HG02973 (cell line): ENCODE results near the gene SIRPD.
A peak's percentile ranks its signal among the peaks of the same experiment; 100 is the strongest.

Source experiments
- ATAC-seq: cut with Tn5 transposase; IDR thresholded peaks from one replicate; pipeline ENCODE4 v1.9.1; 2021; ENCODE audit warnings: moderate library complexity; ENCODE audit not compliant: unreplicated experiment

The SIRPD gene

DNA sequence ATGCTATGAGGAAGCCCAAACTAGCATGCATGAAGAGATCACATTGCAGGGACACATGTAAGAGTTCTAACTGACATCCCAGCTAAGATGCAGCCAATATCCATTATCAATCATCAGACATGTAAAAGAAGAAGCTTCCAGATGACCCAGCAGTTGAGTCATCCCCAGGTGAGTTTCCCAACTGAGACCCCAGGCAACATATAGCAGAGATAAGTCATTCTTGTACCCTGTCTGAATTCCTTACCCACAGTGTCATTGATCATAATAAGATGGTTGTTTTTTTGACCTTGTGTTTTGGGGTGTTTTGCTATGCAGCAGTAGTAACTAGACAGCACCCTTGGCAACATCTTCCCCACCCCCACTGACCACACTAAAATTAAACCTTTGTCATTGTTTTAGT, 18.9 kb downstream of the SIRPD start:
- ATAC-seq, result no peak

DNA sequence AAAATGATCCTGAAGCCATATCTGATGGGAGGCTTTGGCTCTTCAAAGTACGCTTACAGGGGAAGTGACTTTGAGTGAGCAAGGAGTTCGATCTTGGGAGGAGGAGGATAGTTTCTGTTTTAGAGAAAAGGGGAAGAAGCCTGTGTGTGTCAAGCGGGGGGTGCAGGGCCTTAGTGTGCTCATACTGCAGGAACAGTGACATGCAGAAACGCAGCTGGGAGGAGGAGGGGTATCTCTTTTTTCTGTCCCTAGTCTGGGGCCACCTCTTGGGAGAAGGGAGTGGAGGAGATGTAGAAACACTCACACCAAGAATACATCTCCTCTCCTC, 19.8 kb downstream of the SIRPD start:
- no peak for ATAC-seq

DNA sequence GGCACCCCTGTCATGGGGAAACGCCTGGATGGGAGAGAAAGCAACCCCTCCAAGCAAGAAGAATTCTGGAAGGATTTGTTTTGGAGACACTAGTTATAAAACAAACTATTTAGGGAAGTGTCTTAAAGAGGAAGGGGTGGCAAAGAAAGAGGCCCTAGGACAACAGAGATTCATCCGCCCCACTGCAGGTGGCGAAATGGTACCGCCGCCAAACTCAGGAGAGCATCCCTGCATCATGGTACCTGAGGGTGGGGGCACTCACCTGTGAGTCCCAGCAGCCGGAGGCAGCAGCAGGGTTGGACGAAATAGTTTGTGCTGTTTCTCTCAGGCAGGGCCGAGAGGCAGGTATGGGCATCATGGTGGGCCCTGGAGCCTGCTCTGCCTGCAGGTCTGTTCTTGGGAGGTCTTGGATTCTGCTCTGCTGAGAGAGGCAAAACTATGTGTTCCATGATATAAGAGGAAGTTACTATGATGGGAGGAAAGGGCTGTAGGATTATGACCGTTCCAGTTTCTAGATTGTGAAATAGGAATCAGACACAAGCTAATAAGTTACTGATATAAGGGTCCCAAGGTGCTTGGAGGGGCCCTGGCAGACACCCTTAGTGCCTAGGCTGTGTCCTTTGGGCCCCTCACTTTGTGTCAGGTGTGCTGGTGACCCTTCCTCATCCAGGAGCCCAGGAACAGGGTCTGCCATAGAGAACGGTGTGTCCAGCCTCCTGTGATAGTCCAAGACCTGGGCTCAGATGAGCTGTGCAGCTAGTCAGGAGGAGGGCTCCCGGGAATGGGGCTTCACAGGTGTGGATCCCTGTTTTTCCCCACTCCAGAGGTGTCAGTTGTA, 20.4 kb downstream of the SIRPD start:
- ATAC-seq, result no peak

DNA sequence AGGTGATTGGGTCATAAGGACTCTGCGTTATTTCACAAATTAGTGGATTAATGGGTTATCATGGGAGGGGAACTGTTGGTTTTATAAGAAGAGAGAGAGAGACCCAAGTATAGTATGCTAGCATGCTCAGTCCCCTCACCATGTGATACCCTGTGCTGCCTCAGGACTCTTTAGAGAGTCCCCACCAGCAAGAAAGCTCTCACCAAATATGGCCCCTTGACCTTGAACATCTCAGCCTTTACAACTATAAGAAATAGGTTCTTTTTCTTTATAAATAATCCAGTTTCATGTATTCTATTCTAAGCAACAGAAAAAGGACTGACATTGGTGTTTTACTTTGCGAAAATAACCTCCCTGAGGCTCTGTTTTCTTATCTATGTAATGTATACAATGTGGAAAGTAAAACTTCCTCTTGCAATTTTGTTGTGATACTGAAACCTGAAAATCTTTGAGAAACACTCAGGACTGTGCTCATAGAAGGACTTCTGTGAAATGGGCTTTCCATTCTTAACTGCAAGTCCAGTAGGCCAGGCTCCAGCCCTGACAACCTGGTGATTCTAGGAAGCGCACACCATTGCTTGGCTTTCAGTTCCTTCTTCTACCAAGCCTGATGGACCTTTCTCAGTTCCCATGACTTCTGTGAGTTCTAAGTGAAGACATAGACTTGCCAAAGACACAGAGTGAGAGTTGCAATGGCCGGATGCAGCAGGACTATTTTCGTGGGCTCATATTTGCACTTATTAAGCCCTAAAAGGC, 21.9 kb downstream of the SIRPD start:
- ATAC-seq, result peak; percentile 92

DNA sequence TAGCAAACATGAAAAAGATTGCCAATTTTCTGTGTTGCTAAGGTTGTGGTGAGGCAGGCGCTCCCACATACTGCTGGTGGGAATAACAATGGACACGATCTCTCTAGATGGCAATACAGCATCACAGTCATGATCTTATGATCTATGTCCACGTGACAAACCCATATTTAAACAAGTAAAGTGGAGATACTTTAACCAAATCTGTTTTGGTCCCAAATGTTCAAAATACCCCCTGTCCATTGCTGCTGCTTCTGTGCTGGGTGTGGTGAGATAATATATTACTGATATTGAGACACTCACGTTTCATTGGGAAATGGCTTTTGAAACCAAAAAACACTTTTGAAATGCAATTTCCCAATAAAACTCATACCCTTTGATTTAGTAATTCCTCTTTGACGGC, 23.0 kb downstream of the SIRPD start:
- no peak for ATAC-seq

DNA sequence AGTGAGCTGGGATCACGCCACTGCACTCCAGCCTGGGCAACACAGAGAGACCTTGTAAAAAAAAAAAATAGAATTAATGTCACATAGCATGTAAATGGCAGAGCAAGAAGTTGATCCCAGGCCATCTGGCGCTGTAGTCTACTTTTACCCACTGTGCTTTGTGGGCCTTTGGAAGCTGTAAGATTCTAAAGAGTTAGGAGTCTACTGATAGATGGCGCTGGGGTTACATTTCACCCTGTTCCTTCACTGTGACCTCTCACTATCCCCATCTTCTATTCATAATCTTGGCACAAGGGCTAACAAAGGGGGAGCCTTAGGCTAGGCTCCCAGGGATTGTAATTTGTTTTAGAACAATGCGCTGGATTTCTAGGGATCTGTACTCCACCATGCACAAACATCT, 24.4 kb downstream of the SIRPD start:
- no peak for ATAC-seq

DNA sequence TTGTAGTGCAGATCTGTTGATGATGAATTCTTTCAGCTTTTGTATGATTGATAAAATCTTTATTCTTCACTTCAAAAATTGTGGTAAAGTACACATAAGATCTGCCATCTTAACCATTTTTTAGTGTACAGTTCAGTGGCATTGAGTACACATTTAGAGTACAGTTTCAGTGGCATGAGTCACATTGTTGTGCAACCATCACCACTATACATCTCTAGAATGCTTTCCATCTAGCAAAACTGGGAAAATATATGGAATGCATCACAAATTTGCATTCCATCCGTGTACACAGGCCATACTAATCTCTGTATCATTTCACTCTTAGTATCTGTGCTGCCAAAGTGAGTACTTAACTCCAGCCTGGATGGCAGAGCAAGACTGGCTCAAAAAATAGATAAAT, 28.7 kb downstream of the SIRPD start:
- ATAC-seq, result no peak

DNA sequence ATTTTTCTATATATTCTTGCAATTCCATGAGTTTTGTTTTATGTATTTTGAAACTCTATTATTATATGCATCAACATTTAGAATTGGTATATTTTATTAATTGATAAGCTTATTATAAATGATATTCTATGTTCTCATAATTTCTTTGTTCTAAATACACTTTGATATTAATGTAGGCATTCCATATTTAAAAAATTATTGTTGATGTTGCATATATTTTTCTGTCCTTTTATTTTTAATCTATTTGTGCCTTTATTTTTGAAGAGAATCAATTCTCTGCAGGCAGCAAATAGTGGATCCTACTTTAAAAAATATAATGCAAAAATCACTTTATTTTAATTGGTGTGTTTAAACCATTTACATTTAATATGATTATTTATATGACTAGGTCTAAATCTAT, 29.6 kb downstream of the SIRPD start:
- ATAC-seq, result no peak

DNA sequence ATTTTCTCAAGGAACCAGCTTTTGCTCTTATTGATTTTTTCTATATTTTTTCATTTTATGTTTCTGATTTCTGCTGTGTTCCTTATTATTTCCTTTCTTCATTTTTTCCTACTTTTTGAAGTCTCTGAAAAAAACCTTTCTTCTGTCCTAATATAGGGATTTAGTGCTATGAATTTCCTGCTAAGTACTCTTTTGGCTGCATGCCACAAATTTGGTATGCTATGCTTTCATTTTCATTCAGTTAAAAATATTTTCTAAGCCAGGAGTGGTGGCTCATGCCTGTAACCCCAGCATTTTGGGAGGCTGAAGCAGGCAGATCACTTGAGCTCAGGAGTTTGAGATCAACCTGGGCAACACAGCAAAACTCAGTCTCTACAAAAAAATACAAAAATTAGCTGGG, 30.6 kb downstream of the SIRPD start:
- ATAC-seq, result no peak

DNA sequence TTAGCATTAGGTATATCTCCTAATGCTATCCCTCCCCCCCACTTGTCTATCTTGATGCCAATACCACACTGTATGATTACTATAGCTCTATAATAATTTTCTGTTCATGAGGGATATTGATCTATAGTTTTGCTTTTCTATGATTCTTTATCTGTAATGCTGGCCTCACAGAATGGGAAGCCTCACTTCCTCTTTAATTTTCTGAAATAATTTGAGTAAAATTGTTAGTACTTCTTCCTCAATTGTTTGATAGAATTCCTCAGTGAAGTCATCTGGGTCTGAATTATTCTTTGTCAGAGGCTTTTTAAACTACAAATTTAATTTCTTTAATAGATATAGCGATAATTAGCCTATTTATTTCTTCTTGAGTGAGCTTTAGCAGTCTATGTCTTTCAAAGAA, 31.2 kb downstream of the SIRPD start:
- no peak for ATAC-seq

DNA sequence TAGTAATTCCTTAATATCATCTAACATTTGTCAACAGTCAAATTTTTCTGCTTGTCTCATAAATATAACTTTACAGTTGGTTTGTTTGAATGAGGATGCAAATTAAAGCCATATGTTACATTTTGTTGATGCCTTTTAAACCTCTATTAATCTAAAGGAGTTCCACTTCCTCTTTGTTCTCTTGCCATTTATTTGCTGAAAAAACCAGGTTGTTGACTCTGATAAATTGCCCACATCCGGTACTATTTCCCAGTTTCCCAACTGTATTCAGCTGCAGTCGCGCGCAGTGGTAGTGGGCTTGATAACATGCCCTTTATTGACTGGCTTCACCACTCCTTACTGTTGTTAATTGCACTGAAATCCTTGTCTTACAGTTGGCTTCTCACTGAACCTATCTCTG, 33.5 kb downstream of the SIRPD start:
- ATAC-seq, result no peak

DNA sequence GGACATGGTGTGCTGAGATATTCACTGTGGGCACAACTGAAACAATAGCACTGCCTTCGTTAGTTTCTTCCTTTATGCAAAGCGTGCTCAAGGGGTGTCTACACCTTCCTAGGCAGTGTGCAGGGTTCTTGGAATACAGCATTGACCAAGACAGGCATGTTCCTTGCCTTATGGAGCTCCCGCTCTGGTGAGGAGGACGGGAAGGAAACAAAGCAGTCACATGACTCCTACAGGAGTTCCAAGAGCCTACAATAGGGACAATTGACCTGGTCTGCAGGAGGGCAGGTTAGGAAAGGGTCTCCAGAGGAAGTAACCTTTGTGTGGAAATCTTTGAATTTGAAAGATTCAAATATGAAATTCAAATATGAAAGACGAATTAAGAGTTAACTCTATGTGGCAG, 40.5 kb downstream of the SIRPD start:
- ATAC-seq, result no peak

DNA sequence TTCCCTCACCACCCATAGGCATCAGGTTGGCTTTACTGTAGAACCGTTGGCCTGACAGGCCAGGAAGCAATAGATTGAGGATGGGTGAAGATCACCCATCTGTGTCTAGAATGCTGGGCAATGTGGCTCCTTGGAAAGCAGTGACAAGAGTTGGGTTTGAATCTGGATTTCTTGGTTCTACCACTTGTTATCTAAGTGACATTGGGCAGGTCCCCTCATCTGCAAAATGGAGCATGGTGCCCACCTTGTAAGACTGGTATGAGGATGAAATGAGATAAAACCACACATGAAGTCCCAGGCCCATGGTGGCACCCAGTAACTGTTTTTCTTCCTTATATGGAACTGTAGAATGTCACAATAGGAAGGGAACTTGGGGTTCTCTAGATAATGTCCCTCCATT, 43.7 kb downstream of the SIRPD start:
- no peak for ATAC-seq

DNA sequence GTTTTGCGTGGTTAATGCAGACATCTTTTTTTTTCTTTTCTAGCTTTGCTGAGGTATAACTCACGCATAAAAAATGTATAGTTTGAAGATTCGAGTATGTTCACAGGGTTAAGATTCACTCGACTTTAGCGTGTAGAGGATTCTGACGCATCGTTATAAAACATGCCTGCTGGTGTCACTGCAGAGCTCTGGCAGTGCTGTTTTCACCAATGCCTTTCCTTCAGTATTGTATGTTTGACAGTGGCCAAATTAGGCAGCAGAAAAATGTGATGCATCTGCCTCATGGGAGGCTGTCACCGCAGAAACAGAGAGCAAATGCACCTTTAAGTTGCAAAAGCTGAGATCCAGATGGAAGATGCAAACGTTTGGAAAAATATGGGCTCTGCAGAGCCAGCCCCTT, 48.3 kb downstream of the SIRPD start:
- ATAC-seq, result no peak

DNA sequence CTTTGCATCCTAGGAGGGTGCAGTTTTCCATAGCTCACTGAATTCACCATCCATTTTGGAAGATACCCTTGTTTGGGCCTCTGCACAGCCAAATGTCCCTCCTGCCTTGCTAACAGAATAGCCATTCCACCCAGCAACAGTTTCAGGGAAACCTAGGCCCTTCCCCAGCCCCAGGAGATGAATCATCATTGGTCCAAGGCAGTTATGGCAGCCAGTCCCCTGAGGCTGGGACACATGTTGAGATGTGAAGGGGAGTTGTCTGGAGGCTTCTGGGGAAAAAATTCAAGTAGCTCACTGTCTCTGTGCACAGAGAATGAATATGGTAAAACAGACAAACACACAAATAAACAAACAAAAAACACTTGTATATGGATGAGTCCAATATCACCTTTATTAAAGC, 48.9 kb downstream of the SIRPD start:
- no peak for ATAC-seq

DNA sequence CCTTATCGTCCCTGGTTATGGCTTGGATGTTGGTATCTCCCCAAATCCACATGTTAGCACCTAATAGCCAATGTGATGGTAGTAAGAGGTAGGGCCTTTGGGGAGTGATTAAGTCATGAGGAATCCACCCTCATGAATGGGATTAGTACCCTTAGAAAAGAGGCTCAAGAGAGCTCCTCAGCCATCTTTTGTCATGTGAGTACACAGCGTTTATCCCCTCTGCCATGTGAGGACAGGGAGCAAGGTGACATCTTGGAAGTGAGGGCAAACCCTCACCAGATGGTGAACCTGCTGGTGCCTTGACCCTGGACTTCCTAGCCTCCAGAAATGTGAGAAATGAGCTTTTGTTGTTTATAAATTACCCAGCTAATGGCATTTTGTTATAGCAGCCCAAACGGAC, 50.2 kb downstream of the SIRPD start:
- ATAC-seq, result no peak

DNA sequence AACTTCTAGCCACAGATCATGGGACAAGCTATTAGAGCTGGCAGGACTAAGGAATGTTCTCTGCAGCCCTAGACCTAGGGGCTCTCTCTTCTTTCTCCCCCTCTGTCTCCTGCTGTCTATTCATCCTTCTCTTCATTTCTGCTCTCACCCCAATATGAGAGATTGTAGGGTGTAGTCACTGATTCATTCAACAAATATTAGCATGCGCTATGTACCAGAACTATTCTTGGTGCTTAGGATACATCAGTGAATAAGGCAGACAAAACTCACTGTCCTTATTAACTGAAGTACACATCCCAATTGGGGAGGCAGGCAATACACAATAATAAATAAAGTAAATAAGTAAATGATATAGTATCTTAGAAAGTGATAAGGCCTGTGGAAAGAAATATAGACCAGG, 51.6 kb downstream of the SIRPD start:
- no peak for ATAC-seq

DNA sequence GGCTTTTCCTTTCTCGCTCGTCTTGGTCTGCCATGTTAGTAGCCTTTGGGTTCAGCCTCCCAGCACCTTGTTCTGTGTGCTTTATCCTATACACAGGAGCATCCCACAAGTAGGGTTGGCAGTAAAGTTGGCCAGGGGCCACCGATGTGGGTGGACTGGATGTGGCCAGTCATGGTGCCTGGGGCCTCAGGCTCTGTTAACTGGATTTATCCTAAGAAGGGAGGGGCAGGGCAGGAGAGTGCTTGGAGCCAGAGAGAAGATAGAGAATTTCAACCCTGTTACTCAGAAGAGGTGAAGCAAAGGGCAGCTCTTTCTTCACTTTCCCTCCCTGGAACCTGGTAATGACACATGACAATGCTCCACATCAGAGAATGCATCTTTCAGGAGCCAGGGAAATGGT, 52.1 kb downstream of the SIRPD start:
- ATAC-seq, result no peak

DNA sequence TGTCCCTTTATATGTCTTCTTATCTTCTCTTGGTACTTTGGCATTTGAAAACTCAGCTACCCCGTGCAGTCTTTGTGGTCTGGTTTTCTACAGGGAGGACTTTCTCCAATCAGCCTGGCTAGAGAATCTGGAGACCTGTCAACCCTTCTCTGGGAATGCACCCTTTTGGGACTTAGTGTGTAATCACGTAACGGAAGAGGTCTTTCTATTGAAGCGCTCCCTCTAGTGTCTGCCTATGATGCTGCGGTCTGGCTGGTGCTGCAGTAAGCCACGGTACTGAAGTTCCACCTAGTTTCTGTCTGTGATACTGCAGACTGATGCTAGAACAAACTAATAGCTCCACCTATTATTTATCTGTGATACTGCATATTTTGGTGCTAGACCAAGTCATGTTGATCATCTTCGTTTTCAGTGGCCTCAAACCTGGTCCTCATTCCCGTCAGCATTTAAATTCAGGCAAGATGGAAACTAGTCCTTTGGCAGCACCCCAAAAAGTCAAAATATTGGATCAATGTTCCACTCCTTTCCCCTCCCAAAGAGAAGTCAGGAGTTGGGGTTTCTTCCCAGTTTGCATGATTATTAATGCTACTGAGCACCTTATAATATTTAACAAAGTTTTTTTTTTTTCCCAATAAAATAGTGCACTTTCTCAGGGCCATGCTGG, 53.8 kb downstream of the SIRPD start:
- peak; percentile 96 for ATAC-seq

DNA sequence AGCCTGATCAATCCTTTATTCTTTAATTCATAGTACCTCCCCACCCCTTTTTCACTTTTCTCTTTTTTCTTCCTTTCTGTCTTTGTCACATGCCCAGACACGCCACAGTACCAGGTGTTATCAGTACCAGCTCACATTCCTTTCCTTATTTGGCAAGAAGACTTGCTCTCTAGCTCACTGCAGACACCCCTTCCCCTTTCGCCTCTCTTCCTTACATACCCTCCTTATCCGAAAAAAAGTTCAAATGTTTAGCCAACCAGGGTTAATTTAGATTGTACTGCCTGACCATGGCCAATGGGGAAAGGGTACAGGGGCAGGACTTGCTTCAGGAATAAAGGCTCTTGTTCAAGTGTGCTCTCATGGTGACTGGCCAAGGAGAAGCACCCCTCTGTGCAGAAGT, 57.0 kb downstream of the SIRPD start:
- ATAC-seq, result no peak

DNA sequence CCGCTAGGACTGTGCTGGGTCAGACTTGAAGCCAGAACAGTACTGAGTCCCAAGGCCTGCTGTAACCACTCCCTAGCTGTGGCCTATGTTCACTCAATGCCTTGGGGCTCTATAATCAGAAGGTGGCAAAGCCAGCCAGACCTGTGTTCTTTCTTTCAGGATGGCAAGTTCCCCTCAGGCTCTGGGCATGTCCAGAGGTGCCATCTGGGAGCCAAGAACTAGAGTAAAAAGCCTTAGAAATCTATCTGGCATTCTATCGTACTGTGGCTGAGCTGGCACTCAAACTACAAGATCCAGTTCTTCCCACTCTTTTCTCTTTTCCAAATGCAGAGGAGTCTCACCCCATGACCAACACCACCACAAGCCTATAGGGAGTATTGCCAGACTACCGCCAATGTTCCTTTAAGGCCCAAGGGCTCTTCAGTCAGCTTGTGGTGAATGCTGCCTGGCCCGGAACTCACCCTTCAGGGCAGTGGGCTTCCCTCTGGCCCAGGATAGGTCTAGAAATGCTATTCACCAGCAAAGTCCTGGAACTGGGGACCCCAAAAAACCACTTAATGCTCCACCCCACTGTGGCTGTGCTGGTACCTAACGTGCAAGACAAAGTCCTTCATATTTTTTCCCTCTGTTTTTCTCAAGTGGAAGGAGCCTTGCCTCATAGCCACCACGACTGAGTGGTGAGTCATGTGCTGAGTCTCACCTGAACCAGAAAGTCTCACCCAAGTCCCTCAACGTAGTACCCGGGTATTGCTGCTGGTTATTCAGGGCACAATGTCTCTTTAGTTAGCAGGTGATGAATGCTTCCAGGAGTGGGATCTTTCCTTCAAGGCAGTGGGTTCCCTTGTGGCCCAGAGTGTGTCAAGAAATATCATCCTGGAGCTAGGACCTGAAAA, 57.7 kb downstream of the SIRPD start:
- no peak for ATAC-seq
